G401.6 (cell line): Measurements from ENCODE around the gene ITIH3.

Experiments
- FAIRE-seq: peaks from 2 replicates; lab custom pipeline; 2012; peaks lifted over from hg19 to GRCh38; lab: Jason Lieb, UNC

ITIH3 gene

DNA sequence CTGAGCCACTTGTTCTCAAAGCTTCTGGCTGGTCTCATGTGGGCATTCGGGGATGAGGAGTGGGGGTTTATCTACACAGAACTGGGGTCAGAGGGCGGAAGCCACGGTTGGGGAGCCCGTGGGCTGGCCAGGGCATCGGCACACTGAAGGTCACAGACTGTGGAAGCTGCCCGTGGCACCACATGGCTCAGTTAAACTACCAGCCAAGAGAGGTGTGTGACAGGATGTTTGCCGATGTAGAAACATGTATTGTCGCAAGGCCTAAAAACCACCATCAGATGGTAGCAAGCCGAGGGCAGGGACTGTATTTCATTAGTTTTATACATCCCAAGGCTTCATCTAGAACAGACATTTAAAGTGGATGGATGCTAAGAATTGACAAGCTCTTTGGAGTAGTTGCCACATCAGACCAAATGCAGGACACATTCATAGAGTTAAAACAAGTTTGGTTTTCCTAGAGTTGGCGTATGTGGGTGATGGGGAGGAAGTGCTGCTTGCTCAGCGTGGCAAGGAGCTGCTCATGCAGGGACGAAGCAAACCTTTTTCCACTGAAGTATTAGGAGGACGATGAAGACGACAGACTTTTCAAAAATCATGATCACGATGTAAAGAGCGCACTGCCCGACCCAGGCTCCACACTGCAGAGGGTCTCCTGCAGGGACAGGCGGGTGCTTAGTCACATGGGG, 49.8 kb downstream of the ITIH3 start:
- no peak for FAIRE-seq

DNA sequence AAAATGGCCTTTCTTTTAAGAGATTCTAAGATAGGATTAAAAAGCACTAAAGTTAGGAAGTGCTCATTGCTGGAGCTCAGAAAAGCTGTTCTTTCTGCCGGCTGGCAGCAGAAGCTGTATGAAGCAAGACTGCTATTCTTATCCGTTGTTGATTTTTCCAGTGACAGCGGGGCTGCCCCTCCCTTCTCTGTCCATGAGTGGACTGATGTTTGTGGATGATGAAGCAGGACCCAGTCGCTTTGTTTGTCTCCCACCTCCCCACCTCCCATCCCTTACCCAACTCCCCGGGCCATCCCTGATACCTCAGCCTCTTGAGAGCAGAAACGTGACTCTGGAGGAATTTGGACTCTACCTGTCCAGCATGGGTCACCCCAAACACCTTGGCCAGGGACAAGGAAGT, 50.6 kb downstream of the ITIH3 start:
- no peak for FAIRE-seq

DNA sequence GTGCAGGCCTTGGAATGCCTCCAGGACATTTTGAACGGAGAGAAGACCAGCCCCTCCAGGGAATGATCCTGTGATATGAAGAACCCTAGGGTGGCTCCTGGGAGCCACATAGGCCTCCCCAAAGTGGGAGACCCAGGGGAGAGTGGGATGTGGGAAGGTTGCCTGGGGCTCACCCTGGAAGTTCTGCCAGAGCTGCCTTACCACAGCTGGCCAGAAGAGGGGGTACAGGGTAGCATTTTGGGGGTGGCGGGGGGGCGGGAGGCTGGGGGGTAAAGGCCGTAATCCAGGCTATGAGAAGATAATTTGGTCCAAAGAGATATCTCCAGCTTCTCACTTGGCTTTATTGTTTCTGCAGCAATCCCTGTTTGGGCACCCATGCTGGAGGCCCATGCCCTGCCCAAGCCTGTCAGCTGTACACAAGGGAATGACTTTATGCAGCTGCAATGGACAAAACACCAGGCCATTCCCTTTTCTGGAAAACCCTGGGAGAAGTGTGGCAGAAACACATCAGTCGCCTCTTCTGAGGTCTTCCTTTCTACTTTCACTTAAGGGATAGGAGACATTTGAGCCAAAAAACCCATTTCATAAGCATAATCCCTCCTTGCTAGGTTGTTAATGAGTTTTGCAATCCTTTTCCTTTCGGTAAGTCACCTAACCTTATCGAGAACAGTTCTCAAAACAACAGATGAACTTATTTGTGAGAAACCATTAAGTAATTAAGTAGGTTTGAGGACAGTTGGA, 51.3 kb downstream of the ITIH3 start:
- no peak for FAIRE-seq

GRCh38 chr3:52846432-52846965, 51.9 kb downstream of the ITIH3 start:
- no peak for FAIRE-seq

DNA sequence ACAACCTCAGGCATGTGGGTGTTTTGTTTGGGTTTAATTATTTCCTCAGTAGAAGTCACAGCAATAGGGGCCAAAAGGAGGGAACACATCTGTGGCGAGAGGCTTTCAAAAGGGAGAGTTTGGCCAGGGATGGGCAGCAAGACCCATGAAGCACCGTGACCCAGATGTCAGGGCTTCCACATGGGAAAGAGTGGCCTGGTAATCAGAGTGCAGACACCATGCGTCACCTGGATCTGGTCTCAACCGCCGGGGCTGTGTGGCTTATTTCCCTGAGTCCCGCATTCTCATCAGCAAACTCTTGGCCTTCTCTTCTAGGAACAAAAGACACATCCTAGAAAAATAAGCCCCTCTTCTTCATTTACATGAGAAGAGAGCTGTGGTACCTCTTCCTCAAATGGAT, 52.6 kb downstream of the ITIH3 start:
- FAIRE-seq = no peak

DNA sequence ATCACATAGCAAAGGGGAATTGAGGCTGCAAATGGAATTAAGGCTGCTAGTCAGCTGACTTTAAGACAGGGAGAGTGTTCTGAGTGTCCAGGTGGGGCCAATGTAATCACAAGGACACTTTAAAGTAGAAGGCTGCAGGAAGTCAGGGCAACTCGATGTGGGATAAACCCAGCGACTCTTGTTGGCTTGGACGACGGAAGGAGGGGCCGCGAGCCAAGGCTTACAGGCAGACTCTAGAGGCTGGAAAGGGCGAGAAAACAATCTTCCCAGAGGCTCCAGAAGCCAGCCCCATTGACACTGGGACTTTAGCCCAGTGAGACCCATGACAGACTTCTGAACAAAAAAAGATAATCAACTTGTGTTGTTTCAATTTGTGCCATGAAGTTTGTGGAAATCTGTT, 53.1 kb downstream of the ITIH3 start:
- no peak for FAIRE-seq

GRCh38 chr3:52848617-52849016, 54.0 kb downstream of the ITIH3 start:
- no peak for FAIRE-seq

- no peak for FAIRE-seq
Measured at GRCh38 chr3:52849656-52850055, 55.1 kb downstream of the ITIH3 start.

DNA sequence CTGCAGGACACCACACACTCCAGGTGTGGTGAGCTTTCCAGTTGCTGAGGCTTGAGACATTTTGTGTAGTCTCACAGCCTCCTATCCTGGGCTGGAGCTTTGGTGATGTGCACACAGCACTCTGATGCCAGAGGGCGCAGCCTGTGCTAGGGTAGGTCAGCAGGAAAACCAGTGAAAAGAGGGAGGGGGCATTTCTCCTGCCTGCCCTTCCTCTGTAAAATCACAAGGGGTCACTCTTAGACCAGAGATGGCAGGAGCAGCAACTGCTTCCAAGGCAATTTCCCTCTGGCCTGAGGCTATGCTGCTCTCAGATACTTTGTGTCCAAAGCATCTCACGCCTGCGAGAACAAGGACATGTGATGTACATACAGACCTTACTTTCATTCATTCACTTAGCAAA, 56.8 kb downstream of the ITIH3 start:
- no peak for FAIRE-seq

DNA sequence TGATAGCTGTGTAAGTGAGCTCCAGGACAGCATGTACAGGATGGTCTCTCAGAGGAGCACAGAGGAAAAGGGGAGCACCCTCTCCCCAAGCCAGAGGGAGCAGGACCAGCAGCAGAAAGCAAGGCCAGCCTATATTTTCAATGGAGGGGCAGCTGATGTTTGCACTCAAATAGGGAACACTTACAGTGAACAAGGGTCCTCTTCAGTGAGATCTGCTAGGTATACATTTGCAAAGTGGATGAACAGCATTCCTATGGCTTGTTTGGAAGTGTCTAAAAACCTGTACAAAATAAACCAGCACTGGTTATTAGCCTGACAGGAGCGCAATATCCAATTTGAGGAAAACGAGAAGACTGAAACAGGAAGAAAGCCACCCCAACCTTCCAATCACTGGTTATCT, 57.8 kb downstream of the ITIH3 start:
- FAIRE-seq = no peak

DNA sequence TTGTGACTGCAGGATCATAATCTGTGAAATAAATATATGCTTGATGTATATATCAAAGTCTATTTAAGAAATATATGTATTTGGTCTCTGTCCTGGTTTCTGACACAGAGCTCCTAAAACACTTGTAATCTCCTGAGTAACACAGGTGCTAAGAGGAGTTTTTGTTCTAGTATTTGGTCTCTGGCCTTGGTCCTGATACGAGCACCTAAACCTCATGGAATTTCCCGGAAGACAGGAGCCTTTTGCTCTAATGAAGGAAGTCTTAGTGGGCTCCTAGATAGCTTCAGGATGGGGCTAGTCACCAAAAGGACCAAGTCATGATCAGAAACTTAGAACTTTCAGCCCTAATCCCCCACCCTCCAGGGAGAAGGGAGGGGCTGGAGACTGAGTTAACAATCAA, 59.4 kb downstream of the ITIH3 start:
- no peak for FAIRE-seq

DNA sequence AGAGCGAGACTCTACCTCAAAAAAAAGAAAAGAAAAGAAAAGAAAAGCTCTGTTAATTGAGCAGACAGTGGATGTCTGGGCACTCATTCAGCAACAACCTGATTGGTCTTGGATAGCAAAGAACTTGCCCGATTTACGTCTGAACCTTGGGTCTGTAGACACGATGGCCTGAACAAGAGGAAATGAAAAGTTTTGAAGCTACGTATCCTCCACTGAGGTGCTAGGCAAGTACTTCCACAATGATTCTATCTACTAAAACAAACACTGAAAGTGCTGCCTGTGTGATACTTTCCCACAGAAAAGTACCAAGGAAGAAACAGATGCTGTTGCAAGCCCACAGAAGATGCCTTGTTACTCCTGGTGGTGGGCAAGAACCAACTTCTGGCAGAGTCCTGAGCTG, 62.1 kb downstream of the ITIH3 start:
- FAIRE-seq = no peak

DNA sequence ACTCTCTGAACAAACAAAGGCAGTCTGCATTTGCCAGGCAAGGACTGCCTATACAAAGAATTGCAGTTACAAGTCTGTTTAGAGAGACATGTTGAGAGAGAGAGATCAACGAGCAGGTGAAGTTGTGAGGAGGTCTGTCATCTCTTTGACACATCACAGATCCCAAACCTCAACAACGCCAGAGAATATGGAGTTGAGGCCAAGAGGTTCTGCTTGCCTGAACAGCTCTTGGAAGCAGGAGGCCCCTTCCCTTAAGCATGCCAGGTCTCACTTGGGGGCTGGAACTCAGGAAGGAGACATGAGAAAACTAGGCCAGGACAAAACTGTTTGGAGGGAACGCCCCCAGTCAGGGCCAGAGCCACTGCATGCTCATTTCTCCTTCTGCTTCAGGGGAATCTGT, 62.5 kb downstream of the ITIH3 start:
- no peak for FAIRE-seq

- FAIRE-seq = no peak
Measured at GRCh38 chr3:52857864-52858263, 63.3 kb downstream of the ITIH3 start.
